NCI-H774 (cell line): Measurements from ENCODE around the gene CMTM8.
"Not testable (repeated sequence)": the region's sequence is repeated elsewhere in the genome, so short reads cannot be mapped to it uniquely, and the experiment has no call there.

Experiments
- DNase-seq: peaks from one replicate; lab custom pipeline; 2025; lab: John Stamatoyannopoulos, UW

Gene CMTM8, protein sequence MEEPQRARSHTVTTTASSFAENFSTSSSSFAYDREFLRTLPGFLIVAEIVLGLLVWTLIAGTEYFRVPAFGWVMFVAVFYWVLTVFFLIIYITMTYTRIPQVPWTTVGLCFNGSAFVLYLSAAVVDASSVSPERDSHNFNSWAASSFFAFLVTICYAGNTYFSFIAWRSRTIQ

DNA sequence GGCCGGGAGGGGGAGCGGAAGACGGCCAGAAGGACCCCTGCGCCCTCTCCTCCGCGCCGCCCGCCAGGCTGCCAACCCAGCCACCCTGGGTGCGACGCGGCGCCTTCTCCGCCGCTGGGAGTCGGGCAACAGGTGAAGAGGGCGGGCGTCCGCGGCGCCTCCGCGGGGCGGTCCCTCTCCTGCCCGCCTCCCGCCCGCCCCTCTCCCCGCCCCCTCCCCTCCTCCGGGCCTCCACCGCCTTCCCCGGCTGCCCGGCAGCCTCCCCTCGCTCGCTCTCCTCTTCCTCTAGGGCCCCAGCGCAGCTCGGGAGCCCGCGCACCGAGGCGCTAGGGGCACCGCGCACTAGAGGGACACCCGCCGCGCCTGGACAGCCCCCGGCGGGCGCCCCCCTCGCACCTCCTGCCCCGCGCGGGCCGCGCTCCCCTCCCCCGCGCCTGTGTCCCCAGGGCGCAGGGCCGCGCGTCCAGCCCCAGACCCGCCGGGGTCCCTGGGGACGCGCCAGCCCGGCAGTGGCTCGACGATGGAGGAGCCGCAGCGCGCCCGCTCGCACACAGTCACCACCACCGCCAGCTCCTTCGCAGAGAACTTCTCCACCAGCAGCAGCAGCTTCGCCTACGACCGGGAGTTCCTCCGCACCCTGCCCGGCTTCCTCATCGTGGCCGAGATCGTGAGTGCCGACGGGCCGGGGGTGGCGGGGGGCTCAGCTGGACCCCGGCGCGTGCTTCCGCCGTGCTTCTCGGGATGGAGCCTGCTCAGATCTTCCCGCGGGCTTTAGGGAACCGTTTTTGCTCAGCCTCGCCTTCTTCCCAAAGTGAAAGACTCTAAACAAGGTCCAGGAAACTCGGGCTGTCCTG, at the start of gene CMTM8:
Gene CMTM8, plus strand, starts transcription at position 228 of the 854 bp plus-strand sequence. Its CDS starts 293 bp downstream, at position 521.
- peak; percentile 48 for DNase-seq

DNA sequence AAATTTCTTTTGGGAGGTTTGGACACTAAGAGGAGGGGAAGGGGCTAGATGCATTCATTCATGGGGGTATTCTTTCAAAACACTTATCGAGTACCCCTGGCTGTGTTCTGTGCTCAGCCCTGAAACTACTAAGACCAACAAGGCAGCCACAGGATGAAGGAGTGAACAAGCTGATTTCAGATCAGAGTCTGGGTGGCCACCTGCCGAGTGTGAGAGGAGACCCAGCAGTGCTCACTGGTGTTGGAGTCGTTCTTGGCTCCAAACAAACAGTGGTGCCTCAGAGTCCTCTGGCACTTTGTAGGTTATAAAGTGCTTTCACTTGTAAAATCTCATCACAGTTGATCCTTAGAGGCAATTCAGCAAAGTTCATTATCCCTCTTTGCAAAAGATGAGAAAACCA, 48.8 kb upstream of the CMTM8 start:
- DNase-seq = no peak

DNA sequence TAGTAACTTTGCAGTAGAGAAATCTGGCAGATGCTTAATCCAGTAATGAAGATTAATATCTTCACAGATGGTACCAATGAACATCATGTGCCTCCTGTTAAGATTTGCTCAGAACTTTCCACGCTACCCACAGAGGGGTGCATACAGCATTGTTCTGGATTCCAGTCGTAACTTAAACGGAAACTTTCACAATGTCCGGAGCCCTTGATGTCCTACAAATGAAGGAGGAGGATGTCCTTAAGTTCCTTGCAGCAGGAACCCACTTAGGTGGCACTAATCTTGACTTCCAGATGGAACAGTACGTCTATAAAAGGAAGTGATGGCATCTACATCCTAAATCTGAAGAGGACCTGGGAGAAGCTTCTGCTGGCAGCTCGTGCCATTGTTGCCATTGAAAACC, 47.9 kb upstream of the CMTM8 start:
- not testable (repeated sequence) for DNase-seq

DNA sequence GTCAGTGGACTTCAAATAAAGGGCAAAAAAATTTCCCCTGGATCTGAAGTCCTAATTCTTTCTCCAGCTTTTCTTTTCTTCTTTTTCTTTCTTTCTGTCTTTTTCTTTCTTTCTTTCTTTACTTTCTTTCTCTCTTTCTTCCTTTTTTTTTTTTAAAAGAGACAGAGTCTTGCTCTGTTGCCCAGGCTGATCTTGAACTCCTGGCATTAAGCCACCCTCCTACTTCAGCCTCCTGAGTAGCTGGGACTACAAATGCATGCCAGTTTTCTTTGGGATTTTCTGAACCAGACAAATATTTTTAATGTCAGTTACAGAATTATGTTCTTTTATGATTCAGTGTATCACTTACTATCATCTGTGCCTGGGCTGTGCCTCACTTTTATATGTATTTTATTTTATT, 45.4 kb upstream of the CMTM8 start:
- DNase-seq = no peak

- DNase-seq = no peak
These were observed 43.8 kb upstream of the CMTM8 start for GRCh38 chr3:32194653-32195052.

GRCh38 chr3:32195995-32196540, 42.4 kb upstream of the CMTM8 start:
- no peak for DNase-seq

DNA sequence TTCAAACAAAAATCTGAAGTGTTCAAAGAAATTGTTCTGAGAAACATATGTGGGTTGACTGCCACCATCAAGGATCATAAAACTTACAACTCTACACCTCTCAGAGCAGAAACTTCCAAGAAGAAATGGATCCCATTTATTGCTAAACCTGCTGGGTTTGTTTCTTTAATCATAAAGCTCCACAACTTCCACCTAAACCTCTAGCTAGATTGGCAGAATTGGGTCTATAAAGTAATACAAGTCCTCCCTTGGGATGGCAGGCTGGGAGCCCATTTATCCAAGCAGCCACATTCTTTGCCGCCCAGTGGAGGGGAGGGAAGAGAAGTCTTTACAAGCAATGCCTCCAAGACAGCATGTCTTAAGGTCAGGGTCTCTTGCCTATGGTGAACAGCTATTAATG, 40.5 kb upstream of the CMTM8 start:
- no peak for DNase-seq

GRCh38 chr3:32198714-32199113, 39.8 kb upstream of the CMTM8 start:
- no peak for DNase-seq

DNA sequence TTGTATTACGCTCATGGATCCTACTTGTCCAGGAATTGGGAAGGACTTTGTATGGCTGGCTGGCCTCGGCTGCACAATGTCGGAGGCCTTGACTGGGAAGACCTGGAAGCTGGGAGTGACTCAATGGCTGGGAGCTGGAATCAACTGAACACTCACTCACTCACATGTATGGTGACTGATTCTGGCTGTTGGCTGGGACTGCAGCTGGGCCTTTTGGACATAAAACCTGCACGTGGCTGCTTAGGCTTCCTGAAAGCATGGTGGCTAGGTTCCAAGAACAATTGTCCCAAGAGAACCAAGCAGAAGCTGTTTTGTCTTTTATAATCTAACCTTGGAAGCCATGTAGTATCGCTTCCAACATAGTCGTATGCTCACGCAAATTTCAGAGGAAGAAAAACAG, 38.0 kb upstream of the CMTM8 start:
- DNase-seq = no peak

GRCh38 chr3:32200992-32201758, 37.3 kb upstream of the CMTM8 start:
- no peak for DNase-seq

GRCh38 chr3:32202496-32202895, 36.0 kb upstream of the CMTM8 start:
- DNase-seq = no peak

DNA sequence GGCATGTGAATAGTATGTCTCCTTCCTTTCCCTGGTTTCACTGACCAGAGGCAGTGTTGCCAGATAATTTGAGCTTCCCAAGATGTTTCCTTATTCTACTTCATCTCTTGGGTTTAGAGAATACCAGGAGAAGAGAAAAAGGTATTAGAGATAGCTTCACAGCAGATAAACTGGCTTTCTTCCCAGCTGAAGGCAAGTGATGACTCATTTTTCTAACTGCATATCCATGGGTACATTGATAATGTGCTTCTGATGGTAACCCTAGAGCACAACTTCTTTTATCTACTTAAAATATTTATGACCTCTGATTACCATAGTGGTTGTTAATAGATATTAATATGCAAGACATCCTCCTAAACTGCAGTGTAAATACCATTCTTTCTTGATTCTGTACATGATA, 34.6 kb upstream of the CMTM8 start:
- DNase-seq = no peak

DNA sequence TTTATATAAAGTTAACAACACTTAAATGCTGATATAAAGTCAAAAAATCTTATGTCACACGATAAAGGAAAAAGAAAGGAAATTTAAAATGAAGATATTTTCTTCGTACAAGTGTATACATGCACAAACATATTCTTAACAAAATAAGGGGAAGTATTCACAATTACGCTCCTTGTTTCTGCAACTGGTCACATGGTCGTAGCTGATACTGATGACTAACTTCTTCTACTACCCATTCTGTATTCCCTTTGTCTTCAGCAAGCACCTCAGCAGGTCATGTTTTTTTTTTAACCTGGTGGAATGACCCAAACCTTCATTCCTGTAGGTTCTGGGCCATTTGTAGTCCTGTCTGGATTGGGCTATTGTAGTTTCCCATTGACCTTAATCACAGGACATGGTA, 30.0 kb upstream of the CMTM8 start:
- DNase-seq = no peak

DNA sequence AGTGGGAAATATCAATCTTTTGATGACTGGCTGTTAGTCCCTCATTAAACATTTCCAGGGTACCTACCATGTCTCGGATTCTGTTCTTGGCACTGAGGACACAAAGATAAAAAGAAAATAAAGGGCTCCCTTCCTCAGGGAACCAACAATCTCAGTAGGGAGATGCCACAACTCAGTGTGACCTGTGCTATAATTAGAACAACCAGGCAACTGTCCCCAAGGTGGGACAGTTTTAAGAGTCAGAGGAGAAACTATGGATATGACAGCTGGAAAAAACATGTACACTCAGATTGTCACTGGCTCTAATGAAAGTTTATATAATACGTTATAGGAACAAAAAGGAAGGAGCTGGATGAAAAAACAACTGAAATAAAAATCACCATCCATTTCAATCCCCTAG, 23.3 kb upstream of the CMTM8 start:
- DNase-seq = no peak

- DNase-seq = no peak
These were observed 22.2 kb upstream of the CMTM8 start for GRCh38 chr3:32216172-32216783.

- DNase-seq = no peak
These were observed 21.1 kb upstream of the CMTM8 start for GRCh38 chr3:32217339-32217738.

GRCh38 chr3:32219537-32219936, 18.9 kb upstream of the CMTM8 start:
- DNase-seq = no peak

- DNase-seq = no peak
These were observed 18.5 kb upstream of the CMTM8 start for GRCh38 chr3:32220006-32220405.

DNA sequence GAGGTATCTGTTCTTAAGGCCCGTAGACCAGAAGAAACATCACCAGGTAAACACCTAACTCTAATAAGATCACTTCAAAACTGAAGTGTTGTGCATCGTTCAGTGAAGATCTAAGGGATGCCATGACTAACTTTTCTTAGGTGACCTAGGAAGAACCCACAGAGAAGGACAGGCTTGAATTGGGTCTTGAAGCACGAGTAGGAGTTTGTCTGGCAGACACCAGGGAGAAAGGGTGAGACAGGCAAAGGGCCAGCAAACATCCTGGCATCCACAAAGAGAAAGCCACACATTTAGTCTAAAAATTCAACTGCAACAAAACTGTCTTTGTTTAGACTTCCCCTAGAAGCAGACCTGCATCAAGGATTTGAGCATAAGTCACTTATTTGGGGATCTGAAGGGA, 15.5 kb upstream of the CMTM8 start:
- no peak for DNase-seq

DNA sequence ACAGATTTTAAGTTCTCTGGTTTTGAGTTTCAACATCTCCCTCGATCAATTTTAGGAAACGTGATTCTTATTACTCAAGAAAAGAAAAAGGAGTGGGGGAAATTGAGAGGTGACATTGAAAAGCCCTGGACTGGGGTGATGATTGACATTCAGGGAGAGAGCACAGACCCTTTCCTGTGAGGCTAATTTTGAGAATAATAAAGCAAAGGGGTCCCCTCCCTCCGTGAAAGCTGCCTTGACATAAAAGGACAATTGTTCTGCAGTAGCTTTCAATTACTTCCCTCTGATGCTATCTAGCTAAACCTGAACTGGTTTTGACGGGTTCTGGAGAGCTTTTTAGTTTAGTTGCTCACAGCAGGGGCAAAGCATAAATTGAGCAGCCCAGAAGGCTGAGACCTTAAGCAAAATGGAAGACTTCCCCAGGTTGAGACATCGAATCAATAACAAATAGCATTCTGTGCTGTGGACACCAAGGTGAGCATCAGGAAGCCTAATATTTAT, 14.4 kb upstream of the CMTM8 start:
- DNase-seq = no peak

DNA sequence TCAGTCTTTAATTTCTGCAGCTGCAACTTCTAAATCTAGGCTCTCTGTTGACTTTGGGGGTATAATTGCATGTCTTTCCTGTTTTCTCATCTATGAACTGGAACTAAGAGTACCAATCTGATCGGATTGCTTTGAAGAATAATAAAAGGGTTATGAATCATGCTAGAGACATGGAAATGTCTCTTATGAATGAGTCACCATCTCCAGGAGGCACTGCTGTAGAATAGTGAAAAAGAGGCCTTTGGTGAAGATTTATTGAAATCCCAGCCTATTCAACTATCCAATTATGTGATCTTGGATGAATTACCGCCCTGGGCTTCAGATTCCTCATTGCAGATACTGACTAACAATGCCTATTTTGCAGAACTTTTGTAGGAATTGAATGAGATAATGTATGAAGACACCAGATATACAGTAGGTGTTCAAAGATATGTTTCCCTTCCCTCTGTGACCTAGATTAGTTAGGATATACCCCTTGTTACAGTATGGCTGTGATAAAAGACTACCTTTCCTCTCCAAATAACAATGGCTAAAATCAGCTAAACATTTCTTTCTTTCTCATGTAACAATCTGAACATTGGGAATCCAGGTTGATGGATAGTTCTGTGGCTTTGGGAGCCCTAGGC, 11.5 kb upstream of the CMTM8 start:
- no peak for DNase-seq

- not testable (repeated sequence) for DNase-seq
These were observed 9.7 kb upstream of the CMTM8 start for GRCh38 chr3:32228743-32229142.
